Measurements from ENCODE around the gene FBXO33. TPM values are rescaled to one million over a fixed set of nuclear protein-coding genes. Genes with fewer than 3 reads are reported as not detected.

Gene FBXO33
- total RNA-seq, 1 experiment from 2014 or later: 8.8 TPM

DNA sequence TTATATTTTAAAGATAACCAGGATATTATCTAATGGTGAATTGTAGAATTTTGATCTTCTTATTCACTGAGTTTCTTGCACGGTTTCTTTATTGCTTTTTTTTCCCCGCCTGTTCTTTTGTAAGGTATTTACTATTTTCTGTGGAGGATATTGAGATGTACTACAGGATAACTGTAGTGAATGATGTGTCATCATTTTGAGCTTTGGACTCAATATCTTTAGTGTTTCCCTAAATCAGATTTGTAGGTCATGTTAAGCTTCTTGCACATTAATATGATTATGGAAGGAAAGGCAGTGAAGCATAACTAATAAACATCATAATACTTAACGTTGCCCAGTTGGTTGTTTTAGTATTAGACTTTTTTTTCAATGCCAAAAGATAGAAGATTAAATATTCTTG is 81.4 kb downstream of the FBXO33 start:
- H2BK20ac ChIP-seq (ENCODE audit: low read depth, low read length, poor library complexity, severe bottlenecking): no peak overlapping the region
- no peak overlapping the region for H3K14ac ChIP-seq (ENCODE audit: insufficient read depth, low read length)
- H3K36me3 Mint-ChIP-seq (ENCODE audit: insufficient read depth in 1 of 3, low read depth in 3 of 3): peaks cover 10 to 24% (median 14%) of the 10 kb centered on the region in 3 experiments; a peak in 6 of 7 replicates
- H2AFZ ChIP-seq (ENCODE audit: low read length): no peak overlapping the region
- no peak overlapping the region for H3K23ac ChIP-seq (ENCODE audit: insufficient read length, low read depth, low read length)
- no peaks in the 10 kb centered on the region for H3K79me2 ChIP-seq (ENCODE audit: insufficient read depth, low read length)
- H3K9ac ChIP-seq (ENCODE audit: extremely low read depth, insufficient read length, low read length): no peak overlapping the region
- H3K9me3 ChIP-seq (ENCODE audit: control insufficient read depth, low read depth, low read length): no peaks in the 10 kb centered on the region
- no peak overlapping the region for H2BK15ac ChIP-seq (ENCODE audit: low read depth, low read length)
- H4K91ac ChIP-seq (ENCODE audit: insufficient read length, low read depth, low read length): no peak overlapping the region
- H2AK5ac ChIP-seq (ENCODE audit: insufficient read length, low read length): no peak overlapping the region
- H3K27ac ChIP-seq (ENCODE audit: insufficient read length, low read depth, low read length): no peak overlapping the region
- H3K4me1 ChIP-seq (ENCODE audit: insufficient read depth, low read length): no peaks in the 10 kb centered on the region
- no peaks in the 10 kb centered on the region for H3K4me1 Mint-ChIP-seq
- H3K27me3 ChIP-seq (ENCODE audit: insufficient read depth, low read length): no peaks in the 10 kb centered on the region
- no peak overlapping the region for H2BK5ac ChIP-seq (ENCODE audit: insufficient read length, low read length)
- no peaks in the 10 kb centered on the region for H4K20me1 ChIP-seq (ENCODE audit: control insufficient read depth, insufficient read depth, insufficient read length)
- no peak for DNase-seq
- no peak overlapping the region for H4K8ac ChIP-seq (replicated peaks; ENCODE audit: insufficient read length, low read depth, low read length)
- no peaks in the 10 kb centered on the region for H3K79me1 ChIP-seq (ENCODE audit: insufficient read depth, low read depth, low read length, poor library complexity, severe bottlenecking)
- no peak overlapping the region for H2BK120ac ChIP-seq (ENCODE audit: low read depth, low read length, poor library complexity, severe bottlenecking)
- TF ChIP-seq, protein P1, sequence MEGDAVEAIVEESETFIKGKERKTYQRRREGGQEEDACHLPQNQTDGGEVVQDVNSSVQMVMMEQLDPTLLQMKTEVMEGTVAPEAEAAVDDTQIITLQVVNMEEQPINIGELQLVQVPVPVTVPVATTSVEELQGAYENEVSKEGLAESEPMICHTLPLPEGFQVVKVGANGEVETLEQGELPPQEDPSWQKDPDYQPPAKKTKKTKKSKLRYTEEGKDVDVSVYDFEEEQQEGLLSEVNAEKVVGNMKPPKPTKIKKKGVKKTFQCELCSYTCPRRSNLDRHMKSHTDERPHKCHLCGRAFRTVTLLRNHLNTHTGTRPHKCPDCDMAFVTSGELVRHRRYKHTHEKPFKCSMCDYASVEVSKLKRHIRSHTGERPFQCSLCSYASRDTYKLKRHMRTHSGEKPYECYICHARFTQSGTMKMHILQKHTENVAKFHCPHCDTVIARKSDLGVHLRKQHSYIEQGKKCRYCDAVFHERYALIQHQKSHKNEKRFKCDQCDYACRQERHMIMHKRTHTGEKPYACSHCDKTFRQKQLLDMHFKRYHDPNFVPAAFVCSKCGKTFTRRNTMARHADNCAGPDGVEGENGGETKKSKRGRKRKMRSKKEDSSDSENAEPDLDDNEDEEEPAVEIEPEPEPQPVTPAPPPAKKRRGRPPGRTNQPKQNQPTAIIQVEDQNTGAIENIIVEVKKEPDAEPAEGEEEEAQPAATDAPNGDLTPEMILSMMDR (conservative IDR thresholded peaks at IDR 0.05): no peak
- no peak overlapping the region for H2BK12ac ChIP-seq (ENCODE audit: insufficient read length, low read depth, low read length)
- H4K5ac ChIP-seq (ENCODE audit: insufficient read length, low read depth, low read length): no peak overlapping the region
- no CpG with 5 or more reads among the region's 3 CpGs for WGBS (ENCODE audit: extremely low coverage, insufficient read length, low lambda C conversion rate)
- no peak overlapping the region for H3K18ac ChIP-seq (ENCODE audit: insufficient read length, low read depth, low read length)
- H3K56ac ChIP-seq (ENCODE audit: insufficient read length, low read depth, low read length): no peak overlapping the region
- no peak overlapping the region; a peak in 1 of 7 replicates for H3K27ac Mint-ChIP-seq
- peaks cover 8 to 11% of the 10 kb centered on the region in 2 experiments for H3K9me3 Mint-ChIP-seq
- H3K4me2 ChIP-seq (ENCODE audit: insufficient read depth, insufficient read length, low read length): no peak overlapping the region
- H3K23me2 ChIP-seq (ENCODE audit: insufficient read length, low read depth, low read length, poor library complexity, severe bottlenecking): no peaks in the 10 kb centered on the region
- H3T11ph ChIP-seq (ENCODE audit: low read length): no peak overlapping the region
- H3K4me3 Mint-ChIP-seq: no peak overlapping the region
- H3K27me3 Mint-ChIP-seq (ENCODE audit: low read depth): no peaks in the 10 kb centered on the region
- H3K4ac ChIP-seq (ENCODE audit: low read depth, low read length): no peak overlapping the region

Other genes with a start within 250 kb of the FBXO33 start
- gene MIA2, start 198.5 kb downstream of the FBXO33 start, total RNA-seq (2021): 15.0 and 15.3 TPM in 2 replicates

Data from H9 (cell line).